Activated CD4-positive, CD25-positive, alpha-beta regulatory T cell (primary cell): ENCODE measurements around the gene CDH4.

ENCODE experiments used
- DNase-seq, 4 experiments: peaks; one replicate each; lab custom pipeline; 2025; lab: John Stamatoyannopoulos, UW

CDH4 gene

GRCh38 chr20:61328911-61329558, 77.0 kb downstream of the CDH4 start:
- peak in 2 of 4 experiments; percentile 5 to 6 for DNase-seq

DNA sequence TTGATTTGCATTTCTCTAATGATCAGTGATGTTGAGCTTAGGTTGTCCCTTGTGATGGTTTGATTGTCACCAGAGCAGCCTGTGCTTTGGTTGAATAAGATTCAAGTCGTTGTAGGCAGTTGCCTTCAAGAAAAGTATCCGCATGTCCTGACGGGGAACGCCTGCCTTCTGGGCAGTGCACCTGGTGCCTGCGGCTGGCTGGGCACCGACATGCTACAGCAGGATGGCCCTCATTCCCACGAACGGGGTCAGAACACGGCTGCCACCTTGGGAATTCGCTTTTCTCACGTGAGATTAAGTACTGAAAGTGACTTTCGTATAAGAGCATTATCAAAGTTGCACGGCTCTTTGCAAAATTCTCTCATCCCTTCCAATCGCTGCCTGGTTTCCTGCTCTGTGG, 78.4 kb downstream of the CDH4 start:
- DNase-seq: no peak

DNA sequence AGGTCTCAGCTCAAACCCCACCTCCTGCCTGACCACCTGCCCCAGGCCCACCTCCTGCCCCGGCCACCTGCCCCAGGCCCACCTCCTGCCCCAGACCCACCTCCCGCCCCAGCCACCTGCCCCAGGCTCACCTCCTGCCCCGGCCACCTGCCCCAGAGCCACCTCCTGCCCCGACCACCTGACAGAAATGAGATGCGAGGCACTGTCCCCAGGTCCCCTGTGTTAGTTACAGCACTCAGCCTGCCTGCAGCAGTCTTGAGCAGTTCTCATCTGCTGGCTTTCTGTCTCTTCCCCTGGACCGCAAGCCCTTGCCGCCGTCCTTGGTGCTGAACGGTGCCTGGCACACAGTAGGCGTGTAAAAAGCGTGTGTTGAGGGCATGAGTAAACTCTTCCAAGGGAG, 79.5 kb downstream of the CDH4 start:
- peak in 3 of 4 experiments; percentile 4 to 16 (median 14) for DNase-seq

- DNase-seq: no peak
These were observed 80.2 kb downstream of the CDH4 start for GRCh38 chr20:61332016-61332975.

GRCh38 chr20:61333484-61334108, 81.5 kb downstream of the CDH4 start:
- no peak for DNase-seq

GRCh38 chr20:61340157-61340556, 88.1 kb downstream of the CDH4 start:
- no peak for DNase-seq

DNA sequence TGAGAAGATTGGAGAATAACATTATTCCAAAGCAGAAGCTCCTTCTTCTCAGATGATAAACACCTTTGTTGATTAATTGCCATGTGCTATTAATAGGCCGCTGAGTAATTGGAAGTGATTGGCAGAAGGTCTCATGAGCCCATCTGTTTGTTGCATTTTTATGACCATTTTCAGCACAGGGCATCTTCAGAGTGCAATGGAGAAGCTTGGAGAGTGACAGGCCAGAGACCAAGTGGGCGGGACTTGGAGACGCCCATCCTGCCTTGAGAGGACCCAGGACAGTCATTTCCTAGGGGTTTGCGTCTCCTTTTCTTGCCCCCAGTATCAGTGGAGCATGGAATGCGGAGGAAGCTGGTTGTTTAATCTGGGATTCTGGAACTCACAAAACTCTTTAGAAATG, 89.5 kb downstream of the CDH4 start:
- DNase-seq: no peak

DNA sequence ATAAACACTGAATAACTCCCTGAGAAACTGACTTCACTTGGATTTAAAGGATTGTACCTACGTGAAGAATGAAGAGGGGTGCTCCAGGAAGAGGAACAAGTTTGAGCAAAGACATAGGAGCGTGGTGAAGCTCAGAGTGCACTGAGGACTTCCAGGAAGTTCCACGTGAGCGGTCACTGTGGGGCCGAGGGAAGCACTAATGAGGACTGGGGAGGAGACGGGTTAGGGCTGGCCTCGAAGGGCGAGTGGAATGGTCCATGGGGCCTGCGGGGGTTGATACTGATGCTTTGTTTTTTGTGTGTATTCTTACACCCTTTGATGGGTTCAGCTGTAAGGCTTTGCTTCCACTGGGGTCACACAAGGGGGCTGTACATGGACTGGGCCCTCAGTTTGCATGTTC, 91.9 kb downstream of the CDH4 start:
- no peak for DNase-seq

DNA sequence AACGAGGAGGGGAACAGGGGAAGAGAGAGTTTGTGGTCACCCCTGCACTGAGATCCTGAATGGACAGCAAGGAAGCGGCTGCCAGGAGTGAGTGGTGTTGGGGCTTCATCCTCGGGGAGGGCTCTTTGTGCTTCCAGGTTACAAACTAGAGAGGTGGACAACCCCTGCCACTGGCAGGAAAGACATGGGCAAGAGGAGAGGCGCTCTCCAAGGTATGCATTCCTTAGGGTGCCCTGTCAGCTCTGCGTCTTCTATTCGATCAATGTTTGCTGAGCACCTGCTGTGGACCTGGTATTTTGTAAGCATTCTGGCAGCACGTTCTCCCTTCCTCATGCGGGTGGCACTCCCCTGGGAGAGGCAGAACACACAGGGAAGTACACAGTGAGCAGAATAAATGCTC, 93.6 kb downstream of the CDH4 start:
- no peak for DNase-seq

DNA sequence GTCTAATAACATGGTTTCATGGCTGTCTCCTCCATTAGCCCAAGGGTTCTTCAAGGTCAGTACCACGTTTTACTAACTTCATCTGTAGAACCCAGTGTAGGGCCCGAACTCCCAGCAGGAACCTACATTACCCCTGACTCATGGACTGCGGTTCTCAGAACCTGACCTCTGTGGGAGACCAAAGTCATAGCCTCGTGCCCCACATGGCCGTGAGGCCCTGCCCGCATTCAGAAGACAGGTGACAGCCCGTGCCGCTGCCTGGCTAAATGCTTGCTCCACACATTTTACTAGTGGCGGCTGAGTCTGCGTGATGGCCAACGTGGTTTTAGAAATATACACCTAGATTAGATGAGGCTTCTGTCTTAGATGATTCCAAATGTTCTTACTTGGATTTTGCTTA, 94.9 kb downstream of the CDH4 start:
- no peak for DNase-seq

DNA sequence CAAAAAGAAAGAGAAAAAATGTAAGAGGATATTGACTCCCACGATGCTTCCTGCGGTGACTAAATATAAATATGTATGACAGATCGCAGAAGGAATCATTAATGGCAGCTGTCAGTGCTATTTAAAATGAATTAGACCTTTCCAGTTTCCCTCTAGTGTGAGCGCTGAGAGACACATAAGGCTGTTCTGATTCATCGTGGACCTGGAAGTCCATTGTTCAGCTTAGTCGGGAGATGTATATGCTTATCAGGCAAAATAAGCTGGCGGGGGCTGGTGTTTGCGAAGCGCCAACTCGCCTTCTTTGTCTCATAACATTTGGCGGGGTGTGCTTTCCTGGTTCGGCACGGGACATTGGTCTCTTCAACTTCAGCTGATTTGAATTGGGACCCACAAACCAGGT, 95.4 kb downstream of the CDH4 start:
- DNase-seq: no peak

- no peak for DNase-seq
These were observed 97.5 kb downstream of the CDH4 start for GRCh38 chr20:61349447-61350165.

DNA sequence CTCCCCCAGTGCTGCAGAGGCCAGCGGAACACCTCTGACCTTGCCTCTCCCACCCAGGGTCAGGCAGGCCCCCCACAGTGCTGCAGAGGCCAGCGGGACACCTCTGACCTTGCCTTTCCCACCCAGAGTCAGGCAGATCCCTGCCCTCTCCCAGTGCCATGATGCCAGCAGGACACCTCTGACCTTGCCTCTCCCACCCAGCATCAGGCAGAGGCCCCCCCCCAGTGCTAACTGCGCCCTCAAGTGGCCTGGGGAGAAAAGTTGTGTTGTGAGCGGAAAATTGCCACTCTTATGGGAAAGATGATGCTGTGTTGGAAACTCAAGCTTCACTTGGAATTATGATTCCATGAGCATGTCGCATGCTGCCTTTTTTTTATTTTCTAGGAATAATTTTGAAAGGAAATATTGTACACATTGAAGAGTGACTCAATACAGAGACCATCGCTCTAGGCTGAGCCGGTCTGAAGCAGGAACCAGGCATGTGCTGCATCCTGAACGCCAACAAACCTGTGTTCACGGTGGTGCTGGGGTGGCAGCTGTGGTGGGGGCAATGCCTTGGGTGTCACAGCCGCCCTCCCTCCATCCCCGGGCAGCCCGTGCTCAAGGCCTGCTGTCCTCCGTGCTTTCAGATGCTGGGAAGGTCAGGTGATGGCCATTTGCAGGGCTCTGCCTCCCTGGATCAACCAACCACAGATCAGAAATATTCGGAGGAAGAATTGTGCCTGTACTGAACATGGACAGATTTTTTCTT, 98.6 kb downstream of the CDH4 start:
- no peak for DNase-seq

GRCh38 chr20:61352346-61353260, 100.5 kb downstream of the CDH4 start:
- no peak for DNase-seq

GRCh38 chr20:61353261-61354000, 101.4 kb downstream of the CDH4 start:
- no peak for DNase-seq

DNA sequence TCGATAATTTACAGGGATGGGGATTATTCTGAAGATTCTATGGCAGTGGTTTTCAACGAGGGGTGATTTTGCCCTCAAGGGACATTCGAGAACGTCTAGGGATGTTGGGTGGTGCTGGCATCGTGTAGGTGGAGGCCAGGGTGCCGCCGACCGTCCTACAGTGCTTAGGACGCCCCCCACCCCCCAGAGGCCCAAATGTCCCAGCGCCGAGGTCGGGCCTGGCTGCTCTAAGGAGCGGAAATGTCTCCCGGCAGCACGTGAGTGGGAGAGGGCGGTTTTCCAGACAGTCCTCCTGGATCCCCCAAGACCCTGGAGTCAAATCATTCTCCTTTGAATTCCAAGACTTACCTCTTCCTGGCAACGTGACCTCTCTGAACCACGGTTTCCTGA, 101.9 kb downstream of the CDH4 start:
- DNase-seq: no peak

DNA sequence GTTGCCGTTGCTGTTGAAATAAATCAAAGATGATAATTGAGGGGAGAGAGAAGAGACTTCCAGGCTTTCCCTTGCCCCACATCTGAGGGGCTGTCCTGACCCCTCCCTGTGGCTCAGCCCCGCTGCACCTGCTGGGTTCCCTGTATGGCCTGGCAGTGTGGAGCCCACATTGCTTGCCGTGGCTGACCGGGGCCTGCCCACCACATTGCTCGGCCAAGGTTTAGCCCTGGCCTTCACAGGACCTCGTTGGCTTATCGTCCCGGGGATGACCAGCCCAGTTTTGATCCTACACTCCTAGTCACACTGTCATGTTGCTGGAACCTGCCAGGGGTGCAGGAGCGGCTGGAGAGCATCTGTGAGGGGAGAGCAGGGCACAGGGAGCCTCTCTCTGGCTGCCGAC, 102.4 kb downstream of the CDH4 start:
- DNase-seq: no peak

DNA sequence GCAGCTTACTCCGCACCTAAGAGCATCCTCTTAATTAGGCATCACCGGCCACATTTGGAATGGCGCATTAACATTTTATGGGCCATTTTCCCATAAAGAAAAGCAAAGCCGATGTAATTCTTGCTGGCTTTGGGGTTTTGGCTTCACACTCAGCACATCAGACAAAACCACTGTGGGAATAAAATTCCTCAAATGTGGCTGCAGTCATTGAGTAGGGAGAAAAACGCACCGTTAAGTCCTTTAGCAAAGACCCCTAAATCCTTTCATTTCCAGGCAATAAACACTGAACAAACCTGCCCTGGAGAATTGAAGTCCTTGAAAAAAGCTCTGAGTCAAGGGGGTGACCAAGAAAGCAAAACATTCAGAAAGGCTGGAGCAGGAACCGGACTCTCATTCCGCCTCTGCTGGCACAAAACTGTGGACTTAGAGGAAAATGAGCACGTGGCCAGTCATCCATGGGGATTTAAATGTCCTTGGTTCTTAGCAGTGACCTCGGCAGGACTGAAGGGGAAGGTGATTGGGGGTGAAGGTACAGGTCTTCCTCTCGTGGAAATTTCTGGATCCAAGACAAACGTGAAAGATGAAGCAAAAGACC, 102.9 kb downstream of the CDH4 start:
- DNase-seq: no peak

DNA sequence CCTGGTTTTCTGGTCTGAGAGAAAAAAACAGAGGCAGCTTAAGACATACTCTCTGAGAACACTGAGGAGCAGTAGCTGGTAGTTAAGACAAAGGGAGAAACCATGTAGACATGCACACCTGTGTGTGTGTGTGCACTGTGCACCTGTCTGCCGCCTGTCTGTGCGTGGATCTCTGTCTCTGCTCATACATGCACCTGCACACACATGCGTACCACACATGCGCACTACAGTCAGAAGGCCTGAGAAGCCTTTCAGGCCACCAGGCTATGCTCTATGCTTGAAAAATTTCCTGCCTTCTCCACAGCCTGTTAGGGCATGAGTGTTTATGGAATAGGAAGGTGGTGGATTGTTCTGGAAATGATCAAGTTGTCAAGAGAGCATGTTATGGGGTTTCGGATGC, 103.5 kb downstream of the CDH4 start:
- no peak for DNase-seq
